Keratinocyte (primary cell): ENCODE results near the gene MYH13.

Experiments used
- EZH2 ChIP-seq: IDR thresholded peaks from one replicate; pipeline ENCODE4 v1.6.1; 2012; ENCODE audit warnings: inconsistent platforms, mild to moderate bottlenecking, low read length, moderate library complexity
- TF ChIP-seq, protein P1 (sequence below), 3 experiments: IDR thresholded peaks in 1 of 3; conservative IDR thresholded peaks in 1 of 3; optimal IDR thresholded peaks in 1 of 3; 2 replicates in 2 of 3; 3 replicates in 1 of 3; pipeline versions ENCODE3 to v1.5.1; 2011; ENCODE audit warnings: low read length in 3 of 3, mild to moderate bottlenecking in 3 of 3, moderate library complexity in 2 of 3, control low read depth in 1 of 3, inconsistent platforms in 1 of 3; ENCODE audit not compliant: insufficient read depth in 2 of 3; ENCODE audit errors: extremely low read depth in 1 of 3

- TF ChIP-seq, protein P1, sequence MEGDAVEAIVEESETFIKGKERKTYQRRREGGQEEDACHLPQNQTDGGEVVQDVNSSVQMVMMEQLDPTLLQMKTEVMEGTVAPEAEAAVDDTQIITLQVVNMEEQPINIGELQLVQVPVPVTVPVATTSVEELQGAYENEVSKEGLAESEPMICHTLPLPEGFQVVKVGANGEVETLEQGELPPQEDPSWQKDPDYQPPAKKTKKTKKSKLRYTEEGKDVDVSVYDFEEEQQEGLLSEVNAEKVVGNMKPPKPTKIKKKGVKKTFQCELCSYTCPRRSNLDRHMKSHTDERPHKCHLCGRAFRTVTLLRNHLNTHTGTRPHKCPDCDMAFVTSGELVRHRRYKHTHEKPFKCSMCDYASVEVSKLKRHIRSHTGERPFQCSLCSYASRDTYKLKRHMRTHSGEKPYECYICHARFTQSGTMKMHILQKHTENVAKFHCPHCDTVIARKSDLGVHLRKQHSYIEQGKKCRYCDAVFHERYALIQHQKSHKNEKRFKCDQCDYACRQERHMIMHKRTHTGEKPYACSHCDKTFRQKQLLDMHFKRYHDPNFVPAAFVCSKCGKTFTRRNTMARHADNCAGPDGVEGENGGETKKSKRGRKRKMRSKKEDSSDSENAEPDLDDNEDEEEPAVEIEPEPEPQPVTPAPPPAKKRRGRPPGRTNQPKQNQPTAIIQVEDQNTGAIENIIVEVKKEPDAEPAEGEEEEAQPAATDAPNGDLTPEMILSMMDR (optimal IDR thresholded peaks at IDR 0.05 in 1 of 3, IDR thresholded peaks at IDR 0.05 in 1 of 3, conservative IDR thresholded peaks at IDR 0.05 in 1 of 3; ENCODE audit: extremely low read depth in 1 of 3, insufficient read depth in 2 of 3, low read length in 3 of 3), result no peak
- TF ChIP-seq EZH2, result no peak
These were observed 97.4 kb downstream of the MYH13 start for GRCh38 chr17:10275418-10275817.
